Activated gamma-delta T cell treated with Interleukin-2 at 50 U/mL for 16 hours (primary cell): ENCODE data around the gene NFKBIB.
"Not testable (repeated sequence)": the region's sequence is repeated elsewhere in the genome, so short reads cannot be mapped to it uniquely, and the experiment has no call there.

ENCODE experiments used
- DNase-seq: peaks from one replicate; pipeline ENCODE4 v3.0.0-alpha.2; 2020

NFKBIB gene

GRCh38 chr19:38875656-38876395 lies 23.9 kb upstream of the NFKBIB start:
- DNase-seq: no peak

- peak; percentile 78 for DNase-seq
These were observed 21.8 kb upstream of the NFKBIB start, which contains the start of gene RINL for GRCh38 chr19:38877781-38878574. TSS of gene RINL (minus strand) at chr19:38878275. CDS start at chr19:38876742, 1,533 bp downstream.

GRCh38 chr19:38878575-38879399 lies 21.0 kb upstream of the NFKBIB start:
- DNase-seq: no peak

- DNase-seq: no peak
These were observed 20.4 kb upstream of the NFKBIB start for GRCh38 chr19:38879400-38879751.

GRCh38 chr19:38880076-38880881 lies 19.5 kb upstream of the NFKBIB start:
- DNase-seq: no peak

- no peak for DNase-seq
These were observed 18.7 kb upstream of the NFKBIB start for GRCh38 chr19:38880882-38881609.

- no peak for DNase-seq
These were observed 16.5 kb upstream of the NFKBIB start for GRCh38 chr19:38883286-38883685.

GRCh38 chr19:38884691-38885090 lies 15.1 kb upstream of the NFKBIB start:
- DNase-seq: not testable (repeated sequence)

GRCh38 chr19:38888876-38889275 lies 10.9 kb upstream of the NFKBIB start:
- DNase-seq: no peak

- DNase-seq: no peak
These were observed 10.0 kb upstream of the NFKBIB start for GRCh38 chr19:38889803-38890202.

GRCh38 chr19:38890686-38891085 lies 9.1 kb upstream of the NFKBIB start:
- no peak for DNase-seq

GRCh38 chr19:38891771-38892170 lies 8.0 kb upstream of the NFKBIB start:
- DNase-seq: no peak

- no peak for DNase-seq
These were observed 6.9 kb upstream of the NFKBIB start for GRCh38 chr19:38892841-38893240.

GRCh38 chr19:38893341-38893771 lies 6.4 kb upstream of the NFKBIB start:
- no peak for DNase-seq

- no peak for DNase-seq
These were observed 4.8 kb upstream of the NFKBIB start for GRCh38 chr19:38894968-38895367.

- no peak for DNase-seq
These were observed 852 bp upstream of the NFKBIB start for GRCh38 chr19:38898788-38899446.

GRCh38 chr19:38900202-38900629 lies 447 bp downstream of the NFKBIB start:
- DNase-seq: no peak

GRCh38 chr19:38900743-38901190 lies 998 bp downstream of the NFKBIB start:
- no peak for DNase-seq

GRCh38 chr19:38901683-38902082 lies 1.9 kb downstream of the NFKBIB start:
- DNase-seq: no peak

GRCh38 chr19:38904581-38905539 lies 5.1 kb downstream of the NFKBIB start:
- DNase-seq: no peak
